ENCODE measurements around the gene KLF3.

DNA sequence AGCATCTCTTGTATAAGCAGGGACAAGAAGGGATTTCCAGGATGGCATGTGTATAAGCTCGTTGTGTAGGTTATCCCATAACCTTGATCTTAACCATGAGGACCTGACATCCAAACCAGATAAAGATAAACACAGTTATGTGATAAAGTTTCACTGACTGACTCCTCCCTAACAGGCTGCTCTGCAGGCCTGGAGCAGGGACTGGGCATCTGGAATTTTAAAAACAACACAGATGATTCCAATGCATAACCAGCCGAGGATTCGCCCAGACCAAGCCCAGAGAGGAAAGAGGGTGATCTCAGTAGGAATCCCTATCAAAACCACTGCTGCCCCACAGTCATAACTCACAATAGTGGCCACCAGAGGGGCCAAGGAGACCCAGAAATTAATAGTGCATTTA, 22.7 kb downstream of the KLF3 start:
- TF ChIP-seq, protein P1, sequence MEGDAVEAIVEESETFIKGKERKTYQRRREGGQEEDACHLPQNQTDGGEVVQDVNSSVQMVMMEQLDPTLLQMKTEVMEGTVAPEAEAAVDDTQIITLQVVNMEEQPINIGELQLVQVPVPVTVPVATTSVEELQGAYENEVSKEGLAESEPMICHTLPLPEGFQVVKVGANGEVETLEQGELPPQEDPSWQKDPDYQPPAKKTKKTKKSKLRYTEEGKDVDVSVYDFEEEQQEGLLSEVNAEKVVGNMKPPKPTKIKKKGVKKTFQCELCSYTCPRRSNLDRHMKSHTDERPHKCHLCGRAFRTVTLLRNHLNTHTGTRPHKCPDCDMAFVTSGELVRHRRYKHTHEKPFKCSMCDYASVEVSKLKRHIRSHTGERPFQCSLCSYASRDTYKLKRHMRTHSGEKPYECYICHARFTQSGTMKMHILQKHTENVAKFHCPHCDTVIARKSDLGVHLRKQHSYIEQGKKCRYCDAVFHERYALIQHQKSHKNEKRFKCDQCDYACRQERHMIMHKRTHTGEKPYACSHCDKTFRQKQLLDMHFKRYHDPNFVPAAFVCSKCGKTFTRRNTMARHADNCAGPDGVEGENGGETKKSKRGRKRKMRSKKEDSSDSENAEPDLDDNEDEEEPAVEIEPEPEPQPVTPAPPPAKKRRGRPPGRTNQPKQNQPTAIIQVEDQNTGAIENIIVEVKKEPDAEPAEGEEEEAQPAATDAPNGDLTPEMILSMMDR (IDR thresholded peaks at IDR 0.05; ENCODE audit: low read length) = no peak
- TF ChIP-seq EZH2 (optimal IDR thresholded peaks at IDR 0.05; ENCODE audit: low read depth, low read length) = no peak
